PC-3 (cell line): ENCODE results near the gene MYO6. TPM values are rescaled to one million over a fixed set of nuclear protein-coding genes. Genes with fewer than 3 reads are reported as not detected.
"Not testable (repeated sequence)": the region's sequence is repeated elsewhere in the genome, so short reads cannot be mapped to it uniquely, and the experiment has no call there.

Experiments
- ATAC-seq: fragments of 200-7000 bp; cut with Tn5 transposase; 2 replicates; pipeline ENCODE4 v1.9.1; 2020; ENCODE audit warnings: mild to moderate bottlenecking, moderate library complexity
- Bru-seq: library from RNA; stranded (reverse); fragments of 400-500 nt; gene quantifications from one replicate; lab custom pipeline; 2021; lab: Mats Ljungman, UMichigan
- BruChase-seq, 2 experiments: library from RNA; stranded (reverse); fragments of 400-500 nt; gene quantifications; one replicate each; lab custom pipeline; 2021; lab: Mats Ljungman, UMichigan
- BruUV-seq: library from RNA; stranded (reverse); fragments of 400-500 nt; replicated peaks from 2 replicates; lab custom pipeline; 2021; lab: Mats Ljungman, UMichigan
- CTCF ChIA-PET: fragments of 300-600 bp; sonication (Branson Sonifier 250); formaldehyde crosslinking; loops from one replicate; lab custom pipeline; 2022; ENCODE audit warnings: antibody characterized with exemption; lab: Charles Lee
- POLR2A ChIA-PET: fragments of 300-600 bp; sonication (Branson Sonifier 250); formaldehyde crosslinking; loops from one replicate; lab custom pipeline; 2022; ENCODE audit warnings: antibody characterized with exemption; ENCODE audit not compliant: unreplicated experiment; lab: Charles Lee
- DNase-seq: peaks from one replicate; pipeline ENCODE4 v3.0.0-alpha.2; 2015
- H2AFZ ChIP-seq: fragments of 300-600 bp; sonication (generic); 2 replicates; pipeline ENCODE4 v1.6.0; 2016; ENCODE audit warnings: antibody characterized with exemption, low read length
- H3F3A ChIP-seq: fragments of 300-600 bp; sonication (generic); one replicate; pipeline ENCODE4 v1.6.0; 2017; ENCODE audit warnings: antibody characterized with exemption, low read length, control low read depth, mild to moderate bottlenecking; ENCODE audit not compliant: unreplicated experiment
- H3K27ac ChIP-seq: fragments of 300-600 bp; sonication (generic); 2 replicates; pipeline ENCODE4 v1.5.1; 2016; ENCODE audit warnings: mild to moderate bottlenecking, low read length
- H3K27me3 ChIP-seq: fragments of 300-600 bp; sonication (generic); 2 replicates; pipeline ENCODE4 v1.6.1; 2016; ENCODE audit warnings: low read length, mixed read lengths
- H3K36me3 ChIP-seq: fragments of 300-600 bp; sonication (generic); 2 replicates; pipeline ENCODE4 v1.6.1; 2016; ENCODE audit warnings: low read depth, mixed run types, low read length, mixed read lengths
- H3K4me1 ChIP-seq: fragments of 300-600 bp; sonication (generic); 2 replicates; pipeline ENCODE4 v1.5.1; 2016; ENCODE audit warnings: low read length; ENCODE audit not compliant: insufficient read depth
- H3K4me2 ChIP-seq: fragments of 300-600 bp; sonication (generic); 2 replicates; pipeline ENCODE4 v1.6.0; 2016; ENCODE audit warnings: low read length
- H3K4me3 ChIP-seq: fragments of 300-600 bp; sonication (generic); 2 replicates; pipeline ENCODE4 v1.5.1; 2016; ENCODE audit warnings: mild to moderate bottlenecking, low read length, mixed read lengths
- H3K79me2 ChIP-seq: fragments of 300-600 bp; sonication (generic); 2 replicates; pipeline ENCODE4 v1.6.1; 2017; ENCODE audit warnings: low read length, mixed read lengths
- H3K9ac ChIP-seq: fragments of 300-600 bp; sonication (generic); 2 replicates; pipeline ENCODE4 v1.6.0; 2016; ENCODE audit warnings: mild to moderate bottlenecking, low read length
- H3K9me2 ChIP-seq: fragments of 300-600 bp; sonication (generic); replicated peaks from 2 replicates; pipeline ENCODE4 v1.6.1; 2016; ENCODE audit warnings: mixed run types, low read length, mixed read lengths
- H3K9me3 ChIP-seq: fragments of 300-600 bp; sonication (generic); 2 replicates; pipeline ENCODE4 v1.6.1; 2016; ENCODE audit warnings: low read length, mixed read lengths
- H4K20me1 ChIP-seq: fragments of 300-600 bp; sonication (generic); 2 replicates; pipeline ENCODE4 v1.6.1; 2016; ENCODE audit warnings: low read length, mixed read lengths
- CTCF ChIP-seq: fragments of 300-600 bp; sonication (generic); conservative IDR thresholded peaks from 2 replicates; pipeline ENCODE4 v1.5.1; 2017; ENCODE audit warnings: antibody characterized with exemption, low read depth, mild to moderate bottlenecking, low read length
- EZH2 ChIP-seq: fragments of 300-600 bp; sonication (generic); IDR thresholded peaks from one replicate; pipeline ENCODE4 v1.6.1; 2017; ENCODE audit warnings: antibody characterized with exemption, mild to moderate bottlenecking, low read length; ENCODE audit not compliant: unreplicated experiment
- EZH2phosphoT487 ChIP-seq: fragments of 300-600 bp; sonication (generic); IDR thresholded peaks from 2 replicates; pipeline ENCODE4 v1.6.1; 2018; ENCODE audit warnings: mild to moderate bottlenecking, antibody characterized with exemption, low read length, borderline replicate concordance
- intact Hi-C: fragments of 100-400 bp; cut with micrococcal nuclease; formaldehyde crosslinking; loops from 2 replicates; pipeline ENCODE4 v1.9.0; 2023
- long read RNA-seq: library from polyadenylated mRNA; unstranded; transcript quantifications from one replicate; pipeline ENCODE4 v2.0.0, GENCODE V29; 2021; ENCODE audit not compliant: unreplicated experiment
- total RNA-seq: library from RNA; depleted of rRNA; stranded (reverse); fragments of >200 nt; gene quantifications from 2 replicates; pipeline ENCODE4 v1.2.3, GENCODE V29; 2014; rRNA removed

Gene MYO6
- total RNA-seq = 10.2 and 13.8 TPM in 2 replicates
- percentile 67 among the genes with signal in this experiment for Bru-seq, nascent RNA
- percentile 58 among the genes with signal in this experiment for BruChase-seq, experiment 1, labeled RNA remaining after a 6-hour chase
- percentile 61 among the genes with signal in this experiment for BruChase-seq, experiment 2, labeled RNA remaining after a 2-hour chase
- long read RNA-seq, full-length matches to known transcripts = 1 of 85 reads
- long read RNA-seq, partial matches to known transcripts = 73 of 85 reads
- long read RNA-seq, other reads (novel, unspliced or antisense) = 11 of 85 reads

- no peaks in the 10 kb centered on the region for H4K20me1 ChIP-seq
- TF ChIP-seq CTCF = no peak
- no peak for TF ChIP-seq EZH2
- no peak for TF ChIP-seq EZH2phosphoT487
- peak within 1 kb of the TSS; percentile 98 for H2AFZ ChIP-seq
- BruUV-seq = no TSS peak
- no peaks in the 10 kb centered on the region for H3K9me2 ChIP-seq
- ChIA-PET POLR2A (no interaction called here), CTCF (no interaction called here)
- peaks cover 30% of the 10 kb centered on the region for H3K4me1 ChIP-seq
- no peaks in the 10 kb centered on the region for H3K36me3 ChIP-seq
- peaks cover 45% of the 10 kb centered on the region for H3K79me2 ChIP-seq
- DNase-seq (peak; percentile 68), ATAC-seq (peak; percentile 76)
- no peaks in the 10 kb centered on the region for H3K9me3 ChIP-seq
- H3K4me2 ChIP-seq = peak within 1 kb of the TSS; percentile 90
- peaks cover 5% of the 10 kb centered on the region for H3F3A ChIP-seq
- H3K27me3 ChIP-seq = no peaks in the 10 kb centered on the region
- peak within 1 kb of the TSS; percentile 98 for H3K4me3 ChIP-seq
- H3K9ac ChIP-seq = peak within 1 kb of the TSS; percentile 80
- peak within 1 kb of the TSS; percentile 88 for H3K27ac ChIP-seq
- intact Hi-C loops = loop anchor here (2.0 kb wide), 1 partner anchor 100 kb away; no protein-coding TSS in a partner anchor
These were observed at the start of gene MYO6 for GRCh38 chr6:75748743-75749538. TSS of gene MYO6 (plus strand) at chr6:75749239. CDS start at chr6:75817548, 68,309 bp downstream.

DNA sequence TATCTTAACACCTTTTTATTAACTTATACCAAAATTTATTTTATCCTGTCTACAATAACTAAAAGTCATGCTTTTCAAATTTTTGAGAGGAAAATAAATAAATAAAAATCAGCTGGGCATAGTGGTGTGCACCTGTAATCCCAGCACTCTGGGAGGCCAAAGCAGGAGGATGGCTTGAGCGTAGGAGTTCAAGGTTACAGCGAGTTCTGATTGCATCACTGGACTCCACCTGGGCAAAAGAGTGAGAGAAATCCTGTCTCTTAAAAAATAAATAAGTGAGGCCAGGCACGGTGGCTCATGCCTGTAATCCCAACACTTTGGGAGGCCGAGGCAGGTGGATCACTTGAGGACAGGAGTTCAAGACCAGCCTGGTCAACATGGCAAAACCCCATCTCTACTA, 40.7 kb upstream of the MYO6 start:
- H3K9ac ChIP-seq, DNase-seq, H3K9me3 ChIP-seq, H3K27me3 ChIP-seq, H3F3A ChIP-seq, BruUV-seq, H3K9me2 ChIP-seq, H2AFZ ChIP-seq, H3K79me2 ChIP-seq, CTCF ChIA-PET, intact Hi-C loops, H3K4me2 ChIP-seq, H3K4me3 ChIP-seq, H3K4me1 ChIP-seq, ATAC-seq, H4K20me1 ChIP-seq, H3K27ac ChIP-seq: not testable (repeated sequence)
- POLR2A ChIA-PET = interaction anchor here (0.6 kb wide), 1 partner anchor 95 kb away, joined by 9 read pairs; no protein-coding TSS in a partner anchor
- H3K36me3 ChIP-seq = peaks cover 13% of the 10 kb centered on the region; the same call in 1 of the 2 replicates

- H3K9me3 ChIP-seq = no peaks in the 10 kb centered on the region
- H3K9me2 ChIP-seq = no peaks in the 10 kb centered on the region
- H3K36me3 ChIP-seq = peaks cover 20% of the 10 kb centered on the region; the same call in 1 of the 2 replicates
- H3K4me2 ChIP-seq = no peak overlapping the region
- H3K9ac ChIP-seq = no peak overlapping the region
- no peaks in the 10 kb centered on the region for H3K27me3 ChIP-seq
- no peaks in the 10 kb centered on the region for H3F3A ChIP-seq
- CTCF ChIA-PET = no interaction called here
- H4K20me1 ChIP-seq = no peaks in the 10 kb centered on the region
- H3K79me2 ChIP-seq = no peaks in the 10 kb centered on the region
- H3K27ac ChIP-seq = no peak overlapping the region
- no peaks in the 10 kb centered on the region for H3K4me1 ChIP-seq
- intact Hi-C loops = no loop called here
- no peak overlapping the region for H3K4me3 ChIP-seq
- no peak for TF ChIP-seq EZH2
- TF ChIP-seq EZH2phosphoT487 = no peak
- no peak for TF ChIP-seq CTCF
- ATAC-seq (no peak), DNase-seq (no peak)
- POLR2A ChIA-PET = no interaction called here
- no peak overlapping the region for H2AFZ ChIP-seq
- no TSS peak for BruUV-seq
These were observed 37.9 kb upstream of the MYO6 start for GRCh38 chr6:75711173-75711572.
